GDM1 (cell line): ENCODE measurements around the gene MYH14.

Experiments used
- DNase-seq: peaks from one replicate; lab custom pipeline; 2025; lab: John Stamatoyannopoulos, UW

Gene MYH14

DNA sequence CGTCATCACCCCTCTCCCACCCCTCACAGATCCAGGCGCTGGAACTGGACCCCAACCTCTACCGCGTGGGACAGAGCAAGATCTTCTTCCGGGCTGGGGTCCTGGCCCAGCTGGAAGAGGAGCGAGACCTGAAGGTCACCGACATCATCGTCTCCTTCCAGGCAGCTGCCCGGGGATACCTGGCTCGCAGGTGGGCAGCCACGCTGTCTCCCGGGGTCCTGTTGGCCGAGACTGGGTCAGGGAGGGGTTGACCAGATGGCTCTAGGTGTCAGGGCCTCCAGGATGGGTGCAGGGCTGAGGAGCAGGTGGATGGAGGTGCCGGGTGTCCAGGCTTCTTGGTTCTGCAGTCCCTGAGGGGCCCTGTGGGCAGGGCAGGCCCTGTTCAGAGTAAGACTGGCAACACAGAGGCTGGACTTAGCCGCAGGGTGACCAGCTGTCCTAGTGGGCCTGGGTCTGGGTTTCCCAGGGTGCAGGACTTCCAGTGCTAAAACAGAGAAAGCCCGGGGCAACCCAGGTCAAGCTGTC is 58.1 kb downstream of the MYH14 start:
- DNase-seq, result no peak

- DNase-seq, result no peak
Measured at GRCh38 chr19:50263176-50263575, 59.8 kb downstream of the MYH14 start.

DNA sequence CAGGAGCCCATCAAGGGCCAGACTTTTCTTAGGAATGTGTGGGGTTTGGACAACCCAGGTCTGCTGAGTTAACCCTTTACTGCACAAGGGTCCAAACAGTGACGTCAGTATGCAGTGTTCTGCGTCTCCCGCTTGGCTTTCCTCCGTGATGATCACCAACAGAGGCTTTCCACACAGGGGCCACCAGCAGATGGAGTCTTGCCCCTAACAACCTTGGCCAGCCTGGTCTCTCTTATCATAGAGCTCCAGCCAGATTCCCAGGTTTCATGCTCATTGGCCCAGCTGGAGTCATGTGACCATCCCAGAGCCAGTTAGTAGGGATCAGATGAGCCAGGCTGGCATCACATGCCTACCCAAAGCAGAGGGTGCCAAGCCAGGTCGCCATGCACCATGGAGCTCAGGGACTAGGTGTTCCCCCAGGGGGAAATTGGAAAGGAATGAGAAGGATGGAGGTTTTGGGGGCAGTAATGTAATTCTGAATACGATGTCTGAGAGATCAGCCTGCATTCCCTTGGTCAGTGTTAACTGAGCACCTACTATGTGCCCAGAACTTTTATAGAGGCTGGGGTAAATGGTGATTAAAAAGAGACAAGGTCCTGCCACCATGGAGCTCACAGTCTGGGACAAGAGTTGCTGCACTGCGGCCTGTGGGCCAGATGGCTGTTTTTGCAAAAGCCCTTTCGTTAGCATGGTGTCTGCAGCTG is 61.2 kb downstream of the MYH14 start:
- no peak for DNase-seq

DNA sequence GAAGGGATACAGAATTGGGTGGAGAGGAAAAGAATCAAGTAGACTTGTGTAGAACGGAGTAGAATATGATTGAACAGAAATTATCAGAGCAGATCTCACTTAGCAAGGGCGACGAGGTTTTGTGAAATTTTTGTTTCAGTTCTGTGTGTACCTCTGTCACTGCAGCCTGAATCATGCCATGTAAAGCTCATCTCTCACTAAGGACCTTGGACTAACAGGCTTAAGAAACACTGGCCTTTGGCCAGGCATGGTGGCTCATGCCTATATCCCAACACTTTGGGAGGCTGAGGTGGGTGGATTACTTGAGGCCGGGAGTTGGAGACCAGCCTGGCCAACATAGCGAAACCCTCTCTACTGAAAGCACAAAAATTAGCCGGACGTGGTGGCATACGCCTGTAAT is 62.6 kb downstream of the MYH14 start:
- DNase-seq, result no peak

DNA sequence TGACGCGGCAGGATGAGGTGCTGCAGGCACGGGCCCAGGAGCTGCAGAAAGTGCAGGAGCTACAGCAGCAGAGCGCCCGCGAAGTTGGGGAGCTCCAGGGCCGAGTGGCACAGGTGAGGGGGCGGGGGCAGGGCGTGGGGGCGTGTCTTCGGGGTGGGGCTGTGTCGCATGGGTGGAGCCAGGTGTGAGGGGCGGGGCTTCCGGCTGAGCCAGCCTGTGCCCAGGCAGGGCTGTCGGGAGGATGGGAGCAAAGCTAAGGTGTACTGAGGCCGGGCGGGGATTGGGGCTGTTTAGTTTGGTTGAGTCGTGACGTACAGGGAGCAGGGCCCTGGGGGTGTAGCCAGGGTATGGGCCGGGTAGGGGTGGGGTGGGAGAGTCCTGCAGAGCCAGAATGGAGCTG is 63.5 kb downstream of the MYH14 start:
- DNase-seq, result no peak

DNA sequence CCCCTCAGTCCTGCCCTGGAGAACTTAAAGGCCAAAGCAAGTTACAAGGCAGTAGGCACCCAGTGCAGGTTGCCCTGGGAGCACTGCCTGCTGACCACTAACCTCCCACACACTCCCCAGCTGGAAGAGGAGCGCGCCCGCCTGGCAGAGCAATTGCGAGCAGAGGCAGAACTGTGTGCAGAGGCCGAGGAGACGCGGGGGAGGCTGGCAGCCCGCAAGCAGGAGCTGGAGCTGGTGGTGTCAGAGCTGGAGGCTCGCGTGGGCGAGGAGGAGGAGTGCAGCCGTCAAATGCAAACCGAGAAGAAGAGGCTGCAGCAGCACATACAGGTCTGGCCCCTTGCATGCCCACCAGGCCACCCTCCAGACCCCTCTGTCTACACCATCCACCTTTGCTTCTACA is 64.6 kb downstream of the MYH14 start:
- DNase-seq, result no peak

DNA sequence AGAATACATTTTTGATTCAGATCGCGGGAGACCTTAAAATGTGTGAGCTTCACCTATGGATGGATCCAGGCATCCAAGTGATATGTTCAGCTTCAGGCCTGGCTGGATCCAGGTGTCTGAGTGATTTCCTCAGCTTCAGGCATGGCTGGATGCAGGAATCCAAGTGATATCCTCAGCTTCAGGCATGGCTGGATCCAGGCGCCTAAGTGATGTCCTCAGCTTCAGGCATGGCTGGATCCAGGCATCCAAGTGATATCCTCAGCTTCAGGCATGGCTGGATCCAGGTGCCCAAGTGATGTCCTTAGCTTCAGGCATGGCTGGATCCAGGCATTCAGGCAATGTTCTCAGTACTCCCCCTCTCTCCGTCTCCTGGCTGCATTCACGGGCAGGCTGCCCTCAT is 65.1 kb downstream of the MYH14 start:
- no peak for DNase-seq

DNA sequence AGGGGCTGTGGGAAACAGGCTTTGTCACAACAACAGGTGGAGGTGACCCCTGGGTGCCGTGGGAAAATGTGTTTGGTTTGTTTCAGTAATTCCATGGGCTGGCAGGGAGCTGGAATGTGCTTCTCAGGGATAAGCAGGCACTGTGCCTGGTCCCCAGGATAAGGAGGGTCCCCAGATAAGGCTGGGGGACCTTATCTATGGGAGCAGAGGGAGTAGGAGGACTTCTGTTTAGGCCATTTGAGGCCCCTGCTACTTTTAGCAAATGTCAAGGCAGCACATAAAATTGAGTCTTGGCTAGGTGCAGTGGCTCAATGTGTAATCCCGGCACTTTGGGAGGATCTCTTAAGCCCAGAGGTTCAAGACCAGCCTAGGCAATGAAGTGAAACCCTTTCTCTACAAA is 66.2 kb downstream of the MYH14 start:
- no peak for DNase-seq

GRCh38 chr19:50272263-50272897 is 69.0 kb downstream of the MYH14 start:
- no peak for DNase-seq

DNA sequence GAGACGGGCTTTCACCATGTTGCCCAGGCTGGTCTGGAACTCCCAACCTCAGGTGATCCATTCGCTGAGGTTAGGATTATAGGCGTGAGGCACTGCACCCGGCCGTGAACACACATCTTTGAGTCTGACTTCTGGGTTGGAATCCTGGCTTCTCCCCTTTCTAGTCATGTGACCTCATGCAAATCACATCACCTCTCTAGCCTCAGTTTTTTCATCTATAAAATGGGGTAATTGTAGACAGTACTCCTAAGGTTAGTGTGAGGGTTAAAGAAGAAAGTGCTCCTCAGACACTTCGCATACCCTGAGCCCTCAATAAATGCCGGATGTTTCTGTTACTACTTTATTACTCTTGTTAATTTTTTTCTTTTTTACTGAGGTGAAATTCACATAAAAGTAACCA is 70.4 kb downstream of the MYH14 start:
- no peak for DNase-seq

DNA sequence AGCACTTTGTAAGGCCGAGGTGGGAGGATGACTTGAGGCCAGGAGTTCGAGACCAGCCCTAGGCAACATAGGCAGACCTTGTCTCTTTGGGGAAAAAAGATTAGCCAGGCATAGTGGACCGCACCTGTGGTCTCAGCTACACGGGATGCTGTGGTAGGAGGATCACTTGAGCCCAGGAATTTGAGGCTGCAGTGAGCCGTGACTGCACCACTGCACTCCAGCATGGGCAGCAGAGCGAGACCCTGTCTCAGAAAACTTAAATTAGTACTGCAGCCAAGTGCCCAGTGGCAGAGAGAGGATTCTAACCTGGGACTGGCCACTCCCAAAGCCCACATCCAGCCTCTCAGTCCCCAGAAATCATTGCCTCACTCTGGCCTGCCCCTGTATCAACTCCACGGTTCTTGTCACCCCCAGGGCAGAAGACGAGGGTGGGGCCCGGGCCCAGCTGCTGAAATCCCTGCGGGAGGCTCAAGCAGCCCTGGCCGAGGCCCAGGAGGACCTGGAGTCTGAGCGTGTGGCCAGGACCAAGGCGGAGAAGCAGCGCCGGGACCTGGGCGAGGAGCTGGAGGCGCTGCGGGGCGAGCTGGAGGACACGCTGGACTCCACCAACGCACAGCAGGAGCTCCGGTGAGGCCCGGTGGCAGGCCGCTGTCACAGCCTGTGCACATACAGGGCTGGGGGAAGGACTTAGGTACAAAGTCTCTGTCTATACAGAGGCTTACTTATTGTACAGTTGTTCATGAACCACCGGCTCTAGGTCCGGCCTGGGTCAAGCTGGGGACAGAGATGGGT is 72.4 kb downstream of the MYH14 start:
- DNase-seq, result no peak

GRCh38 chr19:50276370-50277063 is 73.1 kb downstream of the MYH14 start:
- DNase-seq, result no peak

GRCh38 chr19:50277966-50278580 is 74.7 kb downstream of the MYH14 start:
- DNase-seq, result no peak

DNA sequence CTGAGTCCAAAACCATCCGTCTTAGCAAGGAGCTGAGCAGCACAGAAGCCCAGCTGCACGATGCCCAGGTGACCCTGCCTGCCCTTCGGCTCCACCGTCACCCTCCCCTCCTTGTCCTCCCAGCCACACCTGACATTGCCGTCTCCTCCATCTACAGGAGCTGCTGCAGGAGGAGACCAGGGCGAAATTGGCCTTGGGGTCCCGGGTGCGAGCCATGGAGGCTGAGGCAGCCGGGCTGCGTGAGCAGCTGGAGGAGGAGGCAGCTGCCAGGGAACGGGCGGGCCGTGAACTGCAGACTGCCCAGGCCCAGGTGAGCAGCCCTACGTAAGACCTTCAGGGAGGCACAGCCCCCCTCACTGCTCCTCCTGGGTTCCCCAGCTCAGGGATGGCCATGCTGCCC is 76.7 kb downstream of the MYH14 start:
- no peak for DNase-seq

DNA sequence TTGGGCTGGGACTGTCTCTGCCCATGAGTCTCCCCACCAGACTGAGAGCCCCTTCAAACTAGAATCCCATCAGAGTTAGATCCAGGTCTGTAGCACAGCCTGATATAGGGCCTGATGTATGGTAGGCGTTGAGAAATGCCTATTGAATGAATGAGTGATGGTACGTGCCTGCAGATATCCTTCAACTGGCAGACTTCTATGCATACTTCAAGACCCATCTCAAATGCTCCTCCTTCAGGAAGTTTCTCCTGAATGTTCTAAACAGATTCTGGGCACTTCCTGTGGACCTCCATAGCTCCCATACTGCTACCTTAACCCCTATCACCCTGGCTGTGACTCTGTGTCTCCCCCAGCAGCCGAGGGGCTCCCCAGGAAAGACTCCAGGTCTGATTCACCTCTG is 77.6 kb downstream of the MYH14 start:
- no peak for DNase-seq

DNA sequence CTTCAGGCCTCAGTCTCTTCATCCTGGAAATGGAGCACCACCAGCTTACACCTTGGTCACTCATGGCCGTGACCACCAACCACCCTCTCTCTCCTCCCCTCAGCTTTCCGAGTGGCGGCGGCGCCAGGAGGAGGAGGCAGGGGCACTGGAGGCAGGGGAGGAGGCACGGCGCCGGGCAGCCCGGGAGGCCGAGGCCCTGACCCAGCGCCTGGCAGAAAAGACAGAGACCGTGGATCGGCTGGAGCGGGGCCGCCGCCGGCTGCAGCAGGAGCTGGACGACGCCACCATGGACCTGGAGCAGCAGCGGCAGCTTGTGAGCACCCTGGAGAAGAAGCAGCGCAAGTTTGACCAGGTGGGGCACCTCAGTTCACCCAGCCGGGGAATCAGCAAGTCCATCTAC is 78.1 kb downstream of the MYH14 start:
- DNase-seq, result no peak

GRCh38 chr19:50285833-50286232 is 82.4 kb downstream of the MYH14 start:
- no peak for DNase-seq

GRCh38 chr19:50286443-50286842 is 83.0 kb downstream of the MYH14 start:
- no peak for DNase-seq

DNA sequence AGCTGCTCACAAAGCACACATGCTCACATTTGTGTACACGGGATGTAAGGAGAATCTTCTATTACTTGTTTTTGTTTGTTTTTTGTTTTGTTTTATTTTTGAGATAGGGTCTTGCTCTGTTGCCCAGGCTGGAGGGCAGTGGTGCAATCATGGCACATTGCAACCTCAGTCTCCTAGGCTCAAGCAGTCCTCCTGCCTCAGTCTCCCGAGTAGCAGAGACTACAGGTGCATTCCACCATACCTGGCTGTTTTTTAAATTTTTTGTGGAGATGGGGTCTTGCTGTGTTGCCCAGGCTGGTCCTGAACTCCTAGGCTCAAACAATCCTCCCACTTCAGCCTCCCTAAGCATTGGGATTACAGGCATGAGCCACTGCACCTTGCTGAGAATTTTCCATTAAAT is 83.9 kb downstream of the MYH14 start:
- no peak for DNase-seq

DNA sequence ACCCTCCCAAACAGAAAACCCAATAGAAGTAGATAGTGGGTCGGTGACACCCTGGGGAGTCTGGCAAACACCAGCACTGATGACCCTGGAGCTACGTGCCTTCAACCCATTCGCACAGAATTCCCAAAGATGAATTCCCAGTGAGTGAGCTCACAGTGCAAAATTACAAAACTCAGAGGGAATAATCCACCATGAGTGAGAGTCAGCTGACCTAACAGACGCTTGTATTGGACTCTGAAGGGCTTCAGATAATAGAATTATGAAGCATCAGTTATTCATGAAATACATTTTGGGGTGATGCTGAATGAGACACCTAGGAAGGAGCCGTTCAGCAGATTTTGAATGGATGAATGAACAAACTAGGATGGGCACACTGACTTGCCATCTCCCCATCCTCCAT is 85.5 kb downstream of the MYH14 start:
- no peak for DNase-seq

- DNase-seq, result no peak
Measured at GRCh38 chr19:50290011-50290410, 86.6 kb downstream of the MYH14 start.

DNA sequence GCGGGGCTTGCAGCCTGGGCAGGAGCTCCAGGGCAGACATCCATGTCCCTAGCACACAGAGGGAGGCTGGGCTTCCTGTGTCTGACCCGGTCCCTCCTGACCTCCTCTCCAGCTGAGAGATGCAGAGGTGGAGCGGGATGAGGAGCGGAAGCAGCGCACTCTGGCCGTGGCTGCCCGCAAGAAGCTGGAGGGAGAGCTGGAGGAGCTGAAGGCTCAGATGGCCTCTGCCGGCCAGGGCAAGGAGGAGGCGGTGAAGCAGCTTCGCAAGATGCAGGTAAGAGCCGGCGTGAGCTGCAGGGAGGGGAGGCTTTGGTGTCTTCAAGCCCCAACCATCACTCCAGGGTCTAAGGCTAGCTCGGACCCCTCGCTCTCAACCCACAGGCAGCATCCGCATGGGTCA is 87.4 kb downstream of the MYH14 start:
- DNase-seq, result no peak
